Islet of Langerhans (tissue), 1 donor: Measurements from ENCODE around the gene TEX2.

ENCODE experiments used
- FAIRE-seq: peaks from one replicate; lab custom pipeline; 2011; peaks lifted over from hg19 to GRCh38; lab: Jason Lieb, UNC

Gene TEX2

DNA sequence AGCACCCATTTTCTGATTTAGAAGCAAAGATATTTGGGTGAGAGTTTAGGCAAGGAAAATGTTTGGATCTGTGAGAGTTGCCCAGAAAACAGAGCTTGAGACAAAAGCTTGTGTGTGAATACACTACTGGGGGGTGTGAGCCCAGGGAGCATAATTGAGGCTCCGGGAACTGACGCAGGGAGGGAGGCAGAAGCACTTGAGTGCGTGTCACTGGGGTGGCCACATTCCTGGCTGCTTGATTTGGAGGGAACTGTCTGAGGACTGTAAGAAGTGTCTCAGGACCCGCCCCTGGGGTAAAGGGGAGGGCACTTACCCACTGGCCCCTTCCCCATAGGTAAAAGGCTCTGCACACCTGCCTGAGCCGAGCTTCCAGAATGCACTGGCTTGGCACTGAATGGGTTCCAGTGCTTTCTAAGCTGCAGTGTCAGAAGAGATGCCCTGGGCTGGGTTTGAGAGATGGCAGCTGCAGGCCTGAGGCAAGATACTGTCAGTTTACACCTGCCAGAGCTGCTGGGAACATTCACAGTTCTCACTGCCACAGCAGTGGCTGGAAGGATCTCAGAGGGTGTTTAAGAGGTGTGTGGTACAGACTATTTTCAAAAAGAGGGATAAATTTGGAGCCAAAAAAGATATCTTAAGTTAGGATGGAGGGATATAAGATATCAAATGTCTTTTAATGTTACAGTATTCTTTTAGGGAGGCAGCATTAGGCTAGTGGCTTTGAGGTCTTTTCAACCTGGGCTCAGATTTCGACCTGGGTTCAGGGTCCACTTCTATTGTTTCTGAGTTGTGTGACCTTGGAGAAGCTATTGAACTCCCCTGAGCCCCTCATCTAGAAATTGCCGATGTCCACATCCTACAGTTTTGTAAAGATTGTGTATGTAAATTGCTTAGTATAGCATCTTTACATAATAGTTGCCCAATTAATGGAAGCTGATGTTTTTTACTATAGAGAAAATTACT, 6.9 kb upstream of the TEX2 start:
- no peak for FAIRE-seq

DNA sequence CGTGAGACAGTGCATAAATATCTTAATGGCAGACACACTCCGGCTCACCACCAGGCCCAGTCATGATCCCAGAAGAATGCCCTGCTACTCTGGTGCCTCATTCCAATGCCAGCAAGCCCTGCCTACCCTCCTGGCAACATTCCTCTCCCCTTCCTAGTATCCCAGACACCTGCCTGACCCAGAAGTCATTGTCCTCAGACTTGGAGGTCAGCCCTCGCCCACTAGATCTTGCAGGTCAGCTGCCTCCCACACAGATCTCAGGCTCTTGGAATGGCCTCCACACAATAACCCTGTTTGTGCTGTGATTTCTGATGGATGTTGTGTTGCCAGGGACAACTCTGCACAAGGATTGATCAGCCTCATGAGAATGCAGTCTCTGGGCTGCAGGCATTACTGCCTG, 1.8 kb upstream of the TEX2 start:
- FAIRE-seq = no peak

DNA sequence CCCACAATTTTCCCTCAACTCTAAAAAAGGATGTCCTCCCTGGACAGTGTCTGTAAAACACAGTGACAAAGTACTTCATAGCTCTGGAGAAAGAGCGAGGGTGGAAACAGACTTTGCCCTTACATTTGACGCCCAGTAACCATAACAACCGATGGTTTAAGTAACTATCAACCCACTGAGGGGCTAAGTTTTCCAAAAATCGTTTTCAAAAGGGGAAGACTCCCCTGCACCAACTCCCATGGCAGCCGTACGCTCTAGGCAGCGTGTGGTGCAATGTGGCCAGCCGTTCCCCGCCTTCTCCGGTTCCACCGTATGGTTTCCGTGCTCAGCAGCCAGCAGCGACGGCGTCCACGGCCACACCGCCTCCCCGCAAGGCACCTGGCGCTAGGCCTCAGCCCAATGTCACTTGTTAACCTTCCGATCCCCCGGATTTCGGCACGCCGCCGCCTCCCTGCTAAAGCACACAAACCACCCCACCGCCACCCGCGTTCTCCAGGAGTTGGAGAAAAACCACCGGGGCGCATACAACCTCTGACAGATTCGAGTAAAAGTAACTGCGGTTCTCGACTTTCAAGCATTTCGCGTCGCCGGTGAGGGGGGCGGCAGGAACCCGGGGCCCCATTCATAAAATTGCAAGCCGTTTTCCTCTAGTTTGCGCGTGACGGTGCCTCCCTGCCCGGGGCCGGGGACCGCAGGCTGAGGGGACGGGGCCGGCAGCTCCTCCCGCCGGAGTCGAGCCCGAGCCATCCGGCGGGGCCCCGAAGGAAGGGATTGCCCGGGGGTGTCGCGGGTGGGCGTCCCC, 661 bp downstream of the TEX2 start:
- no peak for FAIRE-seq

DNA sequence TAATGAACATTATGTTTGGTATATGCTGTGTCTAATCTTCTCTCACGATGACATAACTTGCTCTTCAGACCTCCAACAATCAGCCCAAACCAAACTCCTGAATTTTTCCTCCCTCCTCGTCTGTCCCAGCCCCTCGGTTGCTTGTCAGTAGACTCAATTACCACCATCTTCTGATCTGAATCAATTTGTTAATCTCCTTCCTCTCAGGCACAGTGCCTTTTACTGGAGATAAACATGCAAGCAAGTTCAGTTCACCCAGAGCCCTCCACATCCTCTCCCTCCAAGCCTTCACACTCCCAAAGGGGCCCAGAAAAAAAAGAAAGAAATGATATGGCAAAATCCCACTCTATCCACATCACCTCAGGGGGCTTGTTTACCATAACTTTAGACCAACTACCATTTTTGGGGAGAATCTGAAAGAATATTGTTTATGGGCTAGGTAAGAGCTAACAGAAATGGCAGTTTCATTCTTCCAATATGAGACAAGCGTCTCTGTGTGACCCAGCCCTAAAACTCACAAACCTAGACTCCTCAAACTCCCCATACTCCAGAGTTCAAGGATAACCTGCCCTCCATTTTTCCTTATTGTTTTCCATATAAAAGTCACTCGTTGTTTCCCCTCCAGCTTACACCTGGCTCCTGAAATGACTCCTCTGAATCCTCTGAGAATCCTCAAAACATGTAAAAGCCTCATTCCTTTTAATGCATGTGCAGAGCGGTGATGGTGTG, 1.5 kb downstream of the TEX2 start:
- FAIRE-seq = no peak

DNA sequence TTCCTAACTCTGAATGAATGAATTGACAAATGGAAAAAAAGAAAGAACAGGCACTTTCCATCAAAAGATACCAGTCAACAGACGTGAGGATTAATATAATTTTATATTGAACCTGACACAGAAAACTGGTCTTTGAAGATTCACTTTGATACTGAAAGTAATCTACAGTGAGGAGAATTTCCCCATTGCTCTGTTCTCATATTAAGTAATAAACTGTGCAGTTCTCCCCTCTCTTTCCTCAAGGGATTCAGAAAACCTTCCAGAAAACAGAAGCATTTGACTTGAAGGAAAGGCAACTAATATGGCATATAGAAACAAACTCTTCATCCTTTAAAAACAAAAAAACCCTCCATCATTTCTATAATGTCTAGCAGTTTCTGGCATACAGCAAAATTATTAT, 2.2 kb downstream of the TEX2 start:
- no peak for FAIRE-seq

DNA sequence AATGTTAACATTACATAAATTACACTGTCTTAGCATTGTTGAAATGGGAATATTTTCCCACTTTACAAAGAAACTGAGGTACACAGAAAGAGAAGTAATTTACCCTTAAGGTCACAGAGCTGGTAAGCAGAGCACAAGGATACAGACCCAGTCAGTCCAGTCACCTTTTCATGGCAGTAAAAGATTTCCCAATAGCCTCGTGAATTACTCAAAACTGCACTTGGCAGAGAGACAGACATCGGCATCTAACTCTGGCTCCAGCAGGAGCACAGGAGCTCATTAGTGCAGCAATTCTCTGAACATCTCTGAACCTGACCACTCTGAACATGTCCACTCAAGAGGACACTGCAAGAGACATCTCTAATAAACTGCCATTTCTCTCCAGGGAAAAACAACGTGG, 3.1 kb downstream of the TEX2 start:
- FAIRE-seq = no peak

DNA sequence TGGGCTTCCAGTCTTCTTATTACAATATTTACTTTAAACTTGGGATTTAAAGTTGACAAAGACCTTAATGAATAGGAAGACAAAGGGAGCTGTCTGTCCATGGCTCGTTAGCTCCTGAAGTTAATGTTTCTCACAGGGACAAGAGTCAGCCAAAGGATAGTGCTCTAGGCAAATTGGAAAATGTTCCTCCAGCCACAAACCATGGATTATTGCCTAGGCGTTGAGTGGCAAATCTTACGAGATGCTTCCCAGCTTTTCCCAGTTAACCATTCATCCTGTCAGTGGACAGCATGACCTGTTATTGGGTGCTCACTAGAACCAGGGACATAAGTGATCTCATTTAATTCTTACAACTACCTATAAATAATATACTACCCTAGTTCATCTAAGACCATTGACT, 3.6 kb downstream of the TEX2 start:
- no peak for FAIRE-seq

DNA sequence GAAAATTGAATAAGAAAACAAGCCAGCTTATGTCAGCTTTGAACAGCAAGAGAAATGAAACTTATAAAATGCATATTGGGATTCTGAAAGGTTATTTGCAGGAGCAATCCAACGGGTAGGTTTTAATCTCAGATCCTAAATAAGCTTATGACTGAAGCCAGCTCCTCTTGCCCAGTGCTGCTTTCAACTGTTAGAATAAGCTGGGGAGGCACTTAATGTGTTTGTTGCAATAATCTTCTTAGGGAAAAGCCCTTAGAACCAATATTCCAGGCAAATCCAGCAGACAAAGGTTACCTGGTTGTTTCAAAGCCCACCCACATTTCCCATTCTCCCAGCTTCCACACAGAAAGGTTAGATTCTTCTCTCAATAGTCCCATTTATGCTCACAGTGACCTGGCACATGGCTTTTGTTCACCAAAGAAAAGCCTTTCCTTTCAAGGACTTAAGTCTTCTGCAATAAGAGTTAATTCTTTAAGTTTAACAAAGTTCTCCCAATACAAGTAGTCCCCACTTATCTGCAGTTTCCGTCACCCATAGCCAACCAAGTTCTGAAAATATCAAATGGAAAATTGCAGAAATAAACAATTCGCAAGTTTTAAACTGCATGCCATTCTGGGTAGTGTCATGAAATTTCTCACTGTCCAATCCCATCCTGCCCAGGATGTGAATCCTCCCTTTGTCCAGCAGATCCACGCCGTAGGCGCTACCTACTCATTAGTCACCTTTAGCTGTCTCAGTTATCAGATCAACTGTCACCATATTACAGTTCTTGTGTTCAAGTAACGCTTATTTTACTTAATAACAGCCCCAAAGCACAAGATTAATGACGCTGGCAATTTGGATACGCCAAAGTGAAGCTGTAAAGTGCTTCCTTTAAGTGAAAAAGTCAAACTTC, 5.9 kb downstream of the TEX2 start:
- no peak for FAIRE-seq

DNA sequence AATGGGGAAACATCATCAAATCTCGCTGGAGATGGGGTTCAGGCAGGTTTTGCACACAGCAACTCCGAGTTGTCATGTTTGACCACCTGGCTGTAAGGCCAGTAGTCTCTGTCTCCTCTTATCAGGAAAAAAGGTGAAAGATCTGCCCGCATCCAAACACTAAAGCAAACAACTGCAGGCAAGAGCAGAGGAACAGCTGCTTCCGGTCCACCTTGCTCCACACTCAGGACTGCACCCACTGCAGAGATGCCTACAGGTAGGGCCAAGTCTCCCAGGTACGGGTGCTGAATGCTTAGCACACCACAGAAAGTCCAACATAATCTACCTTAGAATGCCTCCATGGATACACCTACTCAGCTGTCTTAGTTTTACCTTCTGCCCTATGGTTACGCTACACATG, 7.3 kb downstream of the TEX2 start:
- FAIRE-seq = no peak

DNA sequence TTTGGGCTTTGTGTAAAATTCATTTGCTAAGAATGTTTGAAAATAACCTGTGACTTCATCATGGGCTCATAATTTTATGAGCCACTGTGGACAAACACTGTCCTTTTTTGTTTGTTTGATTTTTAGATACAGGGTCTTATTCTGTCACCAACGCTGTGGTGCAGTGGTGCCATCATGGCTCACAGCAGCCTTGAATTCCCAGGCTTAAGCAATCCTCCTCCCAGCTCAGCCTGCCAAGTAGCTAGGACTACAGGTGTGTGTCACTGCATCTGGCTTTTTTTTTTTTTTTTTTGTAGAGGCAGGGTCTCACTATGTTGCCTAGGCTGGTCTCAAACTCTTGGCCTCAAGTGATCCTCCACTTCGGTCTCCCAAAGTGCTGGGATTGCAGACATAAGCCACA, 8.3 kb downstream of the TEX2 start:
- no peak for FAIRE-seq

DNA sequence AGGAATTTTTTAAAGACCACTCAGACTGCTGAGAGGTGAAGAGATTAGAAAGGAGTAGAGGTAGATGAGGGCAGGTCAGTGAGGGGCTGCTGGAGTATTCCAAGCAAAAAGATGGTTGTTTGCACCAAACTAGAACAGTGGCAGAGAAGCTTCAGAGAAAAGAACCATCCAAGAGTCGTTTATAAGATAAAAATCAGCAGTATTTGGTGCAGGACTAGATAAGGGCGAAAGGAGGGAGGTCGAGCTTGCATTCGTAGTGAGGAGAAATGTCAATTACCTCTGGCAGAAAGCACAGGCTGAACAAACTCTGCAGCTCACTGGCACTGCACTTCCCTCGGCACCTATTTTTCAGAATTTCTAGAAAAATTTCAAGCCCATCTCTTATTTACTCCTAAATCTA, 9.6 kb downstream of the TEX2 start:
- no peak for FAIRE-seq

DNA sequence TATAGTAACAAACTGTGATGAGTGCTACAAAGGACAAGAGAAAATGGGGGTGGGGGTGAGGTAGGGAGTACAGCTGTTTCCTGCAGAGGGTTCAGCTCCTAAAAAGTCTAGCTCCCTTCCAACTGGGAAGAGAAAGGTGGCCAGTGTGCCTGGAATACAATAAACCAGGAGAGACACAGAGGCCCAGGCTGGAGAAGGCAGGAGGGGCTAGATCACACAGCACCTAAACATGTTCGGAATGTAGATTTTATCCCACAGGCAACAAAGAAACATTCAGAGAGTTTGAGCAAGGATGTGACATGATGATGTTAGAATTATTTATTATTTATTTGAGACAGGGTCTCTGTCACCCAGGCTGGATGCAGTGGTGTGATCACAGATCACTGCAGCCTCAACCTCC, 10.2 kb downstream of the TEX2 start:
- FAIRE-seq = no peak

DNA sequence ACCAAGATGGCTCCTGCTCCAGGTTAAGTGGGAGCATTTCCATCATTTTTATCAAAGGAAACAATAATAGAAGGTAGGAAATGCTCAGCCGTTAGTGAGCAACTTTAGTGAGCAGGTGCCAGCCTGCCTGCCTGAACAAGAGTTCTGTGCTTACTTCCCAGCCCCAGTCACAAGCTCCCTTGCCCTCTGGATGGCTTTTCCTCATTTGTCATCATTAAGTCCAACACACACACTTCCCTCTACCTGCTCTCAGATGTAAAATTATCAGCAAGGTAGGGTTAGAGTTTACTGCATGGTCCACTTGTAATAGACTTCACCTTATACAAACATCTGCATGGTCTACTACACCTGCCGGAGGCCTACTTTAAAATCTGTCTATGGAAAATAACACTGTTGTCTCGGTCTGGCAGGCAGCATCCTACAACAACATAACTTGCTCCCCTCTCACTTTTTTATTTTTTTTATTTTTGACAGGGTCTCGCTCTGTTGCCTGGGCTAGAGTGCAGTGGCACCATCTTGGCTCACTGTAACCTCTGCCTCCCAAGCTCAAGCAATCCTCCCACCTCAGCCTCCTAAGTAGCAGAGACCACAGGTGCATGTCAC, 12.7 kb downstream of the TEX2 start:
- no peak for FAIRE-seq

DNA sequence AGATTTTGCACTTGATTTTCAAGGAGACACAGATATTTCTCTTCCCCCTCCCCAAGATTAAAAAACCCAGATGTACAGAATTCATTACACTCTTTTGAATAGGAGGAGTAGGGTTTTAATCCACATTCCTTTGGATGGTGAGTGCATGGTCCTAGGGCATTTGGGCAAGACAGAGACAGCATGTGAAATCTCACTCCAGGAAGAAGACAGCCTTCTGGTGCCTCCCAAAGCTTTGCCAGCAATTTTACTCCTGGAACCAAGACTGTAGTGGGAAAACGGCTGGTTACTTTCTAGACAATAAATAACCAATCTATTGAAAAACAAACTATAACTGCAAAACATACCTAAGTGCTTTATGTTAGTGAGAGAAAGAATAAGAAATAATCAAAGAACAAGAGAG, 15.2 kb downstream of the TEX2 start:
- FAIRE-seq = no peak

DNA sequence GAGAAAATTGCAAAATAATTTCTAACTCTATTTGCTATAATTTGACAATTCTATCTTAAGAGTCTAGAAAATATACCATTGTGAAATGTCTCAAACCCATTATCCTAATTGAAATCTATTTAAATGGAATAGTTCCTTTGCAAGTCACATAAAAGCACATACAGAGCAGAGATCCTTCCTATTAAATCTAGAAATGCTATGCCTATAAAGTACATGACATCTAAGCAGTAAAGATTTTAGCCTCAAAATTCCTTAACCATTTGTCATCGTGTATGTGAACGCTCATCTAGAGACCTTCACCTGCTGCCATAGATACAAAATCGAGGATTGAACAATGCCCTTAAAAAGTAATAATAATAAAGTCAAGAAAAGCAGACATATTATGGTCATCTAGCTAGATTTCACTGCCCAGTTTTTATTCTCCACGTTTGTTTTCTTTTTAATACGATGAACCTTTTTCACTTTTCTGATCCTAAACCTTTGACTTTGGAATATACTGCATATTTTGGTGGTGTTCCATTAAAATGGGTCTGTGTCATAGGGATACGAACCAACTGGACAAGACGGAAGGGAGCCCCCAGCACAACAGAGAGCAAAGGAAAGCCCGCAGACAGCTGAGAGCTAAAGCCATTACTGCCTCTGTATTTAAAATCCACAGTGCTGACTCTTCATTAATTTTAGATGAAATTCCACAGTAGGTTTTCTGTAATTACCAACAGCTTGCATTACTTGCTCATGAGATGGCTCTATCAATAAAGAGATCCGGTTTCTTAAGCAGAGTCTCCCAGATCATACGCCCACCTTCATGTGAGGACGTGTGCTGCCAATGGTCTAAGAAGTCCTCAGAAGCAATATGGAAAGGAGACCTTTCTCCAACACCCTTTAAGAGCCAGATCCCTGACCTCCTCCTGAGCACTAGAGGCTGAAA, 17.6 kb downstream of the TEX2 start:
- FAIRE-seq = no peak

DNA sequence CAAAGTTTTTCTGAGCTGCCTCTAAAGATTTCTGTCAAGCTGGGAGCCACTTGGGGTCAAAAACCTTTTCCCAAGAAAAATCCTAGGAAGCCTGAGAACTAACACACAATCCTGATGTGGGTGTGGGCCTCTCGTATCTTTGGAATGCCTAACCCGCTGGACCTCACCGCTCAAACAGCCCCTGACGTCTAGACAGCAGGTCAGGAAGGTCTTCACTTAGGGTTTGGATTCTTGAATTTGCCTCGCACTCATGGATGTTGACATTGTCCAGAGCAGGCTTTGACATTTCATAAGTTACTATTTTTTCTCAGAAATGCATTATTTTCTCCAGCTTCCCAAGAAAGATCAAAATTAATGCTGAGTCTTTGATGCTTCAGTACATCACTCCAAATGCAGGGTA, 18.9 kb downstream of the TEX2 start:
- no peak for FAIRE-seq

DNA sequence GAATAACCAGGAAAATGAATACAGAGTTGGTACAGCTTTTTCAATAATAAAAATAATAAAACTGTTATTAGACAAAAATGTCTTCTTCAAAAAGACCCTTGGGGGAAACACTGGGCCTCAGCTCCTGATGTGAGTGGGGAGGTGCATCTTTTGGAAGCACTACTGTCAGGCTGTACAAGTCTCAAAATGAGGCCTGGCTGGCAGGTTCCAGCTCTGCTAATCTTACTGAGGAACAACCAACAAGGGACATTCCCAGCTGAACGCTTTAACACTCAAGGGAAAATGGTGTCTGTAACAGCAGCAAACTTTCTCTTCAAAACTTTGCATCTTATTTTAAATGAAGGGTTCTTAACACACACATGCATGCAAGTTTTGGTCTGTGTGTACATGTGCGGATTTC, 19.7 kb downstream of the TEX2 start:
- FAIRE-seq = no peak

DNA sequence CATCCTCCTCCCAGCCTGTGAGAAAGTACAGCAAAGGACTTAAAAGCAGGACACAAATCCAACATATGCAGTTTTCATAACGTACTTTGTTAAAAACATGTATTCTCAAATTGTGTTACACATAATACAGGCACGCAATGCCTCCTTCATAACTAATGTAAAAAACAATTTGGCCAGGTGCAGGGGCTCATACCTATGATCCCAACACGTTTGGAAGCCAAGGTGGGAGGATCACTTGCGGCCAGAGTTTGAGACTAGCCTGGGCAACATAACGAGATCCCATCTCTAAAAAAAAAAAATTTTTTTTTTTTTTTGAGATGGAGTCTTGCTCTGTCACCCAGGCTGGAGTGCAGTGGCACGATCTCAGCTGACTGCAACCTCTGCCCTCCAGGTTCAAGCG, 20.4 kb downstream of the TEX2 start:
- FAIRE-seq = no peak

DNA sequence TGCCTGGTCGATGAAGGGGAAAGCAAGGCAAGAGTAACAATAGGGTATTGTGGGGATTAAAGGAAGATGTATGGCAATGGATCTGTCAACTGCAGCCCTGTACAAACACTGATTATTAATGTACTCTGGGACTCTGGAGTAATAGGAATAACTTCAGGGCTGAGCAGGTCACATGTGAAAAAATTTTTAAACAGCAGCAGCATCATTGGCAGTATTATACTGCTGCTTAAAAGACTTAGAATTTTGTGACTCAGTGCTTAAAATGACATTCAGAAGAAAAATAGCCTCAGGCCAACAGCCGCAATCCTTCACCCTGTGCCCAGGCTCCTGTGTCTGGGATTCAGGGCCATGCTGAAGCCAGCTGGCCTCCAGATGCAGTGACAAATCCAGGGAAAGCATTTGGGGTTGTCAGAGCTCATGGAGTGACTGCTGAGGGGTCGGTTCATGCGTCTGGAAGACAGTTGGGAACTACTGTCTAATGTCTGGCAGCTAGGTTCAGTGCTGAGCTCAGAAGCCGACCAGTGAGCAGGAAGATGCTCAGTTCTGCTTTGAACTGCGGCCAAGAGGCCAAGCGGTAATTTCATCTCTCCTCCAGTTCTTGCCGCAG, 22.2 kb downstream of the TEX2 start:
- FAIRE-seq = no peak

DNA sequence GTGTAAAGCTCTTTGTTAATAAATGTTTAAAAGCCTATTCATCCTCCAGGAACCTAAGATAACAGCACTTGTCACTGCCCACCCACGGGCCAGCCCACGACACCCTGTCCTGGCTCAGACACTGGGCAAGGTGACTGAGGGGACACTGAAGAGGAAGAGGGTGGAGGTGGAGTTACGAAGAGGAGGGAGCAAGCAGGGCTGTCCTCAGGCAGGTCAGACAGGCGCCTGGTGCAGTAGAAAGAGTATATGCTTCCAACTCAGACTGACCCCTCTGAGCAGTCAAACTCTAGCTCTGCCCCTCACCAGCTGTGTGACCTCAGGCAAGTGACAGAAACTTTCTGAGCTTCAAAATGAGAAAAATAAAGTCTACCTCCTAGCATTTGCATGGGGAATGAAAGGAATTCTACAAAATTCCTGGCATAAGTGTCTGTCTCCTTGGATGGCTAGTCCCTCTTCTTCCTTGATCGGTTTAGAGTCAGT, 22.8 kb downstream of the TEX2 start:
- no peak for FAIRE-seq
